SH-SY5Y (cell line): Measurements from ENCODE around the gene VWA3B.

Experiments
- GATA2 ChIP-seq: IDR thresholded peaks from 2 replicates; pipeline ENCODE4 v1.6.1; 2011; ENCODE audit warnings: mild to moderate bottlenecking, low read depth, low read length
- GATA3 ChIP-seq: IDR thresholded peaks from 2 replicates; pipeline ENCODE4 v1.6.1; 2011; ENCODE audit warnings: low read depth, mild to moderate bottlenecking, low read length, moderate library complexity

VWA3B gene

GRCh38 chr2:98181346-98181745, 94.4 kb downstream of the VWA3B start:
- no peak for TF ChIP-seq GATA3
- no peak for TF ChIP-seq GATA2

- TF ChIP-seq GATA3 (no peak), GATA2 (no peak)
These were observed 98.8 kb downstream of the VWA3B start for GRCh38 chr2:98185801-98186200.

GRCh38 chr2:98187194-98187593, 100.2 kb downstream of the VWA3B start:
- TF ChIP-seq GATA3 (no peak), GATA2 (no peak)

- no peak for TF ChIP-seq GATA2
- no peak for TF ChIP-seq GATA3
These were observed 101.5 kb downstream of the VWA3B start for GRCh38 chr2:98188351-98189046.

- TF ChIP-seq GATA3 (no peak), GATA2 (no peak)
These were observed 104.9 kb downstream of the VWA3B start for GRCh38 chr2:98191883-98192282.

GRCh38 chr2:98201576-98201975, 114.6 kb downstream of the VWA3B start:
- TF ChIP-seq GATA2 (no peak), GATA3 (no peak)

GRCh38 chr2:98205889-98206288, 118.9 kb downstream of the VWA3B start:
- no peak for TF ChIP-seq GATA2
- TF ChIP-seq GATA3 = no peak

- no peak for TF ChIP-seq GATA3
- no peak for TF ChIP-seq GATA2
These were observed 125.4 kb downstream of the VWA3B start for GRCh38 chr2:98212092-98213000.

- no peak for TF ChIP-seq GATA2
- no peak for TF ChIP-seq GATA3
These were observed 129.6 kb downstream of the VWA3B start for GRCh38 chr2:98216616-98217015.

- TF ChIP-seq GATA3 (no peak), GATA2 (no peak)
These were observed 132.2 kb downstream of the VWA3B start for GRCh38 chr2:98219152-98219551.

GRCh38 chr2:98233941-98234340, 147.0 kb downstream of the VWA3B start:
- TF ChIP-seq GATA3 (no peak), GATA2 (no peak)

GRCh38 chr2:98234776-98235175, 147.8 kb downstream of the VWA3B start:
- no peak for TF ChIP-seq GATA3
- TF ChIP-seq GATA2 = no peak

- TF ChIP-seq GATA3 = no peak
- TF ChIP-seq GATA2 = no peak
These were observed 150.0 kb downstream of the VWA3B start for GRCh38 chr2:98236935-98237334.

GRCh38 chr2:98240786-98241398, 153.9 kb downstream of the VWA3B start:
- TF ChIP-seq GATA3 (no peak), GATA2 (no peak)
